ENCODE results near the gene FNIP2.

Gene FNIP2

GRCh38 chr4:158869001-158869400 is 100.2 kb downstream of the FNIP2 start:
- Histone ChIP-seq H3K4me1 (peaks cover 16% of the 10 kb centered on the region; the same call in 1 of the 2 replicates), H3K36me3 (0 out of 2 replicates have a peak, but pooled peaks cover 2% of the 10 kb centered on the region), H3K27me3 (no peaks in the 10 kb centered on the region), H3K4me3 (ENCODE audit: low read depth, low read length) (no peak overlapping the region), H3K9me3 (no peaks in the 10 kb centered on the region)
- TF ChIP-seq, protein P1, sequence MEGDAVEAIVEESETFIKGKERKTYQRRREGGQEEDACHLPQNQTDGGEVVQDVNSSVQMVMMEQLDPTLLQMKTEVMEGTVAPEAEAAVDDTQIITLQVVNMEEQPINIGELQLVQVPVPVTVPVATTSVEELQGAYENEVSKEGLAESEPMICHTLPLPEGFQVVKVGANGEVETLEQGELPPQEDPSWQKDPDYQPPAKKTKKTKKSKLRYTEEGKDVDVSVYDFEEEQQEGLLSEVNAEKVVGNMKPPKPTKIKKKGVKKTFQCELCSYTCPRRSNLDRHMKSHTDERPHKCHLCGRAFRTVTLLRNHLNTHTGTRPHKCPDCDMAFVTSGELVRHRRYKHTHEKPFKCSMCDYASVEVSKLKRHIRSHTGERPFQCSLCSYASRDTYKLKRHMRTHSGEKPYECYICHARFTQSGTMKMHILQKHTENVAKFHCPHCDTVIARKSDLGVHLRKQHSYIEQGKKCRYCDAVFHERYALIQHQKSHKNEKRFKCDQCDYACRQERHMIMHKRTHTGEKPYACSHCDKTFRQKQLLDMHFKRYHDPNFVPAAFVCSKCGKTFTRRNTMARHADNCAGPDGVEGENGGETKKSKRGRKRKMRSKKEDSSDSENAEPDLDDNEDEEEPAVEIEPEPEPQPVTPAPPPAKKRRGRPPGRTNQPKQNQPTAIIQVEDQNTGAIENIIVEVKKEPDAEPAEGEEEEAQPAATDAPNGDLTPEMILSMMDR (IDR thresholded peaks at IDR 0.05; ENCODE audit: low read depth, low read length), result no peak
- DNase-seq, result no peak

DNA sequence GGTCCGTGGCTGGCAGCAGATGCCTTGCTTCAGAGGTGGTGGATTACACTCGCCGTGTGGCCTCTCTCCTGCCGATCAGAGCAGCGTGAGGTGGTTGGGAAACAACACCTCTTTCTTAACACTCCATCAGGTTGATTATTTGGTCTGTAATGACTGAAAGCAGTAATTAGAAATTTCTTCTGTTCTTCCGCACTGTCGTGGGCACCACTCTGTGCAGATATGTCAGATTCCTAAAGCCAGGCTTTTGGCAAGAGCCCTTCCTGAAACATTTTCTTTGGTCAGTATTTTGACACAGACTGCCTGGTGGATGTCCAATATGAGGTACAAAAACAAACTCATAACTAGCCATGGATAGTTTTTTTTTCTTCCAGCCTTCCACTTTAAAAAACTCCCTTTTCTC is 100.9 kb downstream of the FNIP2 start:
- H3K36me3 ChIP-seq, result 0 out of 2 replicates have a peak, but pooled peaks cover 2% of the 10 kb centered on the region
- TF ChIP-seq, protein P1 (IDR thresholded peaks at IDR 0.05; ENCODE audit: low read depth, low read length), result no peak
- no peaks in the 10 kb centered on the region for H3K9me3 ChIP-seq

DNA sequence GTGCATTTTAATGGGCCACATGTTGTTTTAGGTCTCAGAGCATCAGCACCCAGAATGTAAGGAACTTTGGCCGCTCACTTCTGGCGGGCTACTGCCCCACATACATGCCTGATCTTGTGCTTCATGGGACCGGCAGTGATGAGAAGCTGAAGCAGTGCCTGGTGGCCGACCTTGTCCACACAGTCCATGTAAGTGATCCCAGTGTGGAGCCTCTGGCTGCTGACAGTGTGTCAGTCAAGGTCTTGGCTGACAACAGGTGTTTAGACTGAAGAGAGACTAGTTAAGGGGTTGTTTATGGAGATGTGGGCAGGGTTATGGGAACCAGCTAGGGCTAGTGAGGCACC is 101.4 kb downstream of the FNIP2 start:
- Histone ChIP-seq H3K36me3 (0 out of 2 replicates have a peak, but pooled peaks cover 2% of the 10 kb centered on the region), H3K4me3 (ENCODE audit: low read depth, low read length) (no peak overlapping the region), H3K4me1 (peaks cover 16% of the 10 kb centered on the region; the same call in 1 of the 2 replicates), H3K27me3 (no peaks in the 10 kb centered on the region), H3K9me3 (no peaks in the 10 kb centered on the region)
- DNase-seq, result no peak
- TF ChIP-seq, protein P1 (IDR thresholded peaks at IDR 0.05; ENCODE audit: low read depth, low read length), result no peak

More for the DNA sequence above, 100.9 kb downstream of the FNIP2 start:
- no peak for DNase-seq
- H3K4me1 ChIP-seq, result peaks cover 16% of the 10 kb centered on the region; the same call in 1 of the 2 replicates
- no peak overlapping the region for H3K4me3 ChIP-seq (ENCODE audit: low read depth, low read length)
- no peaks in the 10 kb centered on the region for H3K27me3 ChIP-seq

DNA sequence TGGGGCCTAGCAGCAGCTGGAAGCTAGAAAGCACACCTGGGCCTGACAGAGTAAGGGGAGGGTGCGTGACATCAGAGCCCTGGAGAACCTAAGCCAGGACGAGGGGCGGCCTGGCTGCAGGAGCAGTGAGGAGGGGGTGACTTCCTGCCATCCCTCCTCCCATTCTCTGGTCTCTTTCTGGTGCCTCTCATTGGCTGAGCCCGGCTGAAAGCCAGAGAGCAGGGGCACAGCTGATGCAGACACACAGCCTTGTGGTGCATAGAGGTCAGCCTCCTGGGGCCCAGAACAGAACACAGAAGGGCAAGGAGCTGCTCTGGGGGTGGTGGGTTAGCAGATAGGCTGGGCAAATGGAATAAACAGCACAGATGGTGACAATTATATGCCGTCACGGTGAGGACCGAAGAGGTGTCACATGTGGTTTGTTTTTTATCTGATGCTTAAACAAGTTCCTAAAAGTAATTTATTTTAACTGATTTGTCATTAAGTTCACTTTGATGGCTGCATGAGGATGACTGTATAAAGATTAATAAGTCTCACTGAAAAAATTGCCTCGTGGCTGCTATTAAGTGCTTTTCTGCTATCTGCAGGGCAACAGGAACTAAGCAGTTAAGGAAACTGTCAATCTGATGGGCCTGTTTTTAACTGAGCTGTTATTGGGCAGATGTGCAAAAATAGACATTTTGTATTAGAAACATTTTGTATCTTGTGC is 102.0 kb downstream of the FNIP2 start:
- Histone ChIP-seq H3K27me3 (no peaks in the 10 kb centered on the region), H3K4me3 (ENCODE audit: low read depth, low read length) (peak overlapping the region; percentile 17; the same call in 1 of the 2 replicates), H3K9me3 (no peaks in the 10 kb centered on the region), H3K4me1 (peaks cover 16% of the 10 kb centered on the region; the same call in 1 of the 2 replicates), H3K36me3 (0 out of 2 replicates have a peak, but pooled peaks cover 2% of the 10 kb centered on the region)
- TF ChIP-seq, protein P1 (IDR thresholded peaks at IDR 0.05; ENCODE audit: low read depth, low read length), result no peak
- peak; percentile 75 for DNase-seq

DNA sequence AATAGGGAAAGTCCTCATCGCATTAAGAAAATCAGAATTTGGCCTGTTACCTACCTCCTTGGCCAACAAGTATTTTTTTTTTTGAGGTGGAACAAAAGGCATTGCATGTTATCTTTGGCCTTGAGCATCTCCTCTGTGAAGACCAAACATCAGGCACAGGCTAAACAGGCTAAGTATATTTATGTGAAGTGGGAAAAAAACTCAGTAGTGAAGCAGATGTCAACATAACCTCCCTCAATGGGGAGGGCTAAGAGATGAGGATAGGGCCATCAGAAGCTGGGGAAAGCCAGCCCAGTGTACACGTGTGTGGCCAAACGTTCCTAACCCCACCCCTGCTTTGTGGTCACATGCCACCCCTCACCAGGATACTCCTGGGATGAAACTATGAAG is 102.5 kb downstream of the FNIP2 start:
- no peak for DNase-seq
- 0 out of 2 replicates have a peak, but pooled peaks cover 2% of the 10 kb centered on the region for H3K36me3 ChIP-seq
- peak overlapping the region; percentile 17; the same call in 1 of the 2 replicates for H3K4me3 ChIP-seq (ENCODE audit: low read depth, low read length)
- peaks cover 16% of the 10 kb centered on the region; the same call in 1 of the 2 replicates for H3K4me1 ChIP-seq
- H3K27me3 ChIP-seq, result no peaks in the 10 kb centered on the region
- TF ChIP-seq, protein P1 (IDR thresholded peaks at IDR 0.05; ENCODE audit: low read depth, low read length), result no peak
- H3K9me3 ChIP-seq, result no peaks in the 10 kb centered on the region

- no peak for DNase-seq
- Histone ChIP-seq H3K9me3 (no peaks in the 10 kb centered on the region), H3K4me3 (ENCODE audit: low read depth, low read length) (no peak overlapping the region), H3K4me1 (peaks cover 16% of the 10 kb centered on the region; the same call in 1 of the 2 replicates), H3K27me3 (no peaks in the 10 kb centered on the region), H3K36me3 (no peaks in the 10 kb centered on the region)
- TF ChIP-seq, protein P1 (IDR thresholded peaks at IDR 0.05; ENCODE audit: low read depth, low read length), result no peak
Observed at GRCh38 chr4:158873795-158874401, 105.1 kb downstream of the FNIP2 start.

All from BE2C (cell line).